ENCODE data around the gene PLD1.

DNA sequence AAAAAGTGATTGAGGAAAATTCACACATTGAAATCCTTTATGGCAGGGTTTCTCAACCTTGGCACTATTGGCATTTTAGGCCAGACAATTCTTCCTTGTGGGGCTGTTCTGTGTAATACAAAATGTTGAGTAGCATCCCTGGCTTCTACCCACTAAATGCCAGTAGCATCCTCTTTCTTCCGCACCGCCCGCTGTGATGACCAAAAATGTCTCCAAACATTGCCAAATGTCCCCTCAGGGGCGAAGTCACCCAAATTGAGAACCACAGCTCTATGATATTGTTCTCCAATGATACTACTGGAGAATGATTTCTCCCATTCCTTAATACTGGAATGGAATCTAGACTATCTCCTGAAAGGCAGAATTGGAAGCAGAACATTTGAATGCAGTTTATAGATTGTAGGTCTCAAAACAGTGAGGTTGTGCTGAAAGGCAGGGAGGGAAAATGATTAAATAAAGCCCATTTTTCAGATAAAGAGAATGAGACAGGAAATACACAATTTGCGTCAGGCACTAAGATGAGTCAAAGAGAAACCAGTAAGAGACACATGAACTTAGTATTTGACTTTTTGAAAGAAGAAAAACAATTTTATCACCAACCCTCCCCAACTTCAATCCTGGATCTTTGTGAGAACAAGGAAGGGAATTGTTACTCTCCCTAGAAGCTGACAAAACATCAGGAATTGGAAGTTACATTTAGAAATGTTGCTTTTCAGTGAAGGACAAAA, 248.5 kb downstream of the PLD1 start:
- TF ChIP-seq, protein P1, sequence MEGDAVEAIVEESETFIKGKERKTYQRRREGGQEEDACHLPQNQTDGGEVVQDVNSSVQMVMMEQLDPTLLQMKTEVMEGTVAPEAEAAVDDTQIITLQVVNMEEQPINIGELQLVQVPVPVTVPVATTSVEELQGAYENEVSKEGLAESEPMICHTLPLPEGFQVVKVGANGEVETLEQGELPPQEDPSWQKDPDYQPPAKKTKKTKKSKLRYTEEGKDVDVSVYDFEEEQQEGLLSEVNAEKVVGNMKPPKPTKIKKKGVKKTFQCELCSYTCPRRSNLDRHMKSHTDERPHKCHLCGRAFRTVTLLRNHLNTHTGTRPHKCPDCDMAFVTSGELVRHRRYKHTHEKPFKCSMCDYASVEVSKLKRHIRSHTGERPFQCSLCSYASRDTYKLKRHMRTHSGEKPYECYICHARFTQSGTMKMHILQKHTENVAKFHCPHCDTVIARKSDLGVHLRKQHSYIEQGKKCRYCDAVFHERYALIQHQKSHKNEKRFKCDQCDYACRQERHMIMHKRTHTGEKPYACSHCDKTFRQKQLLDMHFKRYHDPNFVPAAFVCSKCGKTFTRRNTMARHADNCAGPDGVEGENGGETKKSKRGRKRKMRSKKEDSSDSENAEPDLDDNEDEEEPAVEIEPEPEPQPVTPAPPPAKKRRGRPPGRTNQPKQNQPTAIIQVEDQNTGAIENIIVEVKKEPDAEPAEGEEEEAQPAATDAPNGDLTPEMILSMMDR (conservative IDR thresholded peaks at IDR 0.05; ENCODE audit: low read length) = no peak
- no peak for TF ChIP-seq EZH2phosphoT487 (IDR thresholded peaks at IDR 0.05; ENCODE audit: borderline replicate concordance)
